Choroid plexus epithelial cell (primary cell): ENCODE measurements around the gene SMCO4.
"Not testable (repeated sequence)": the region's sequence is repeated elsewhere in the genome, so short reads cannot be mapped to it uniquely, and the experiment has no call there.

Experiments used
- DNase-seq: peaks from one replicate; pipeline ENCODE4 v3.0.0-alpha.2; 2010; ENCODE audit warnings: low read depth
- H3K4me3 ChIP-seq: 2 replicates; pipeline ENCODE4 v1.5.1; 2011; ENCODE audit warnings: low read depth, mild to moderate bottlenecking, control low read depth, low read length, moderate library complexity
- CTCF ChIP-seq: conservative IDR thresholded peaks from 2 replicates; pipeline ENCODE4 v1.5.1; 2011; ENCODE audit warnings: low read depth, mild to moderate bottlenecking, control low read depth, inconsistent platforms, low read length, moderate library complexity

The SMCO4 gene

DNA sequence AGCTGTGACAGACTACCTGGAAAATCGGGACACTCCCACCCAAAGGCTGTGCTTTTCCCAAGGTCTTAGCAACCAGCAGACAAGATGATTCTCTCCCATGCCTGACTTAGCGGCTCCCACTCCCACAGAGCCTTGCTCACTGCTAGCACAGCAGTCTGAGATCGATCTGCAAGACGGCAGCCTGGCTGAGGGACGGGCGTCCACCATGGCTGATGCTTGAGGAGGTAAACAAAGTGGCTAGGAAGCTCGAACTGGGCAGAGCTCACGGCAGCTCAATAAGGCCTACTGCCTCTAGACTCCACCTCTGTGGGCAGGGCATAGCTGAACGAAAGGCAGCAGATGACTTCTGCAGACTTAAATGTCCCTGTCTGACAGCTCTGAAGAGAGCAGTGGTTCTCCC is 84.9 kb downstream of the SMCO4 start:
- no peak for DNase-seq
- TF ChIP-seq CTCF, result no peak
- no peak overlapping the region for H3K4me3 ChIP-seq

DNA sequence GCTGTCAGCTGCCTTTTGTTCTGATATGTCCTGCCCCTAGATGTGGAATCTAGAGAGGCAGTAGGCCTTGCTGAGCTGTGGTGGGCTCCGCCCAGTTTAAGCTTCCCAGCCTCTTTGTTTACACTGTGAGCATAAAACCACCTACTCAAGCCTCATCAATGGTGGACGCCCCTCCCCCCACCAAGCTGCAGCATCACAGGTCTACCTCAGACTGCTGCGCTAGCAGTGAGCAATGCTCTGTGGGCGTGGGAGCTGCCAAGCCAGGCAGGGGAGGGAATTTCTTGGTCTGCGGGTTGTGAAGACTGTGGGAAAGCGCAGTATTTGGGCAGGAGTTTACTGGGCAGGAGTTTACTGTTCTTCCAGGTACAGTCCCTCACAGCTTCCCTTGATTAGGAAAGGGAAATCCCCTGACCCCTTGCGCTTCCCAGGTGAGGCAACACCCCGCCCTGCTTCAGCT is 98.5 kb downstream of the SMCO4 start:
- no peak overlapping the region for H3K4me3 ChIP-seq
- DNase-seq, result no peak
- no peak for TF ChIP-seq CTCF

DNA sequence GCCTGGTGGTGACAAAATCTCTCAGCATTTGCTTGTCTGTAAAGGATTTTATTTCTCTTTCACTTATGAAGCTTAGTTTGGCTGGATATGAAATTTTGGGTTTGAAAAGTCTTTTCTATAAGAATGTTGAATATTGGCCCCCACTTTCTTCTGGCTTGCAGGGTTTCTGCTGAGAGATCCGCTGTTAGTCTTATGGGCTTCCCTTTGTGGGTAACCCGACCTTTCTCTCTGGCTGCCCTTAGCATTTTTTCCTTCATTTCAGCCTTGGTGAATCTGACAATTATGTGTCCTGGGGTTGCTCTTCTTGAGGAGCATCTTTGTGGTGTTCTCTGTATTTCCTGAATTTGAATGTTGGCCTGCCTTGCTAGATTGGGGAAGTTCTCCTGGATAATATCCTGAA is 100.0 kb downstream of the SMCO4 start:
- not testable (repeated sequence) for DNase-seq, H3K4me3 ChIP-seq

DNA sequence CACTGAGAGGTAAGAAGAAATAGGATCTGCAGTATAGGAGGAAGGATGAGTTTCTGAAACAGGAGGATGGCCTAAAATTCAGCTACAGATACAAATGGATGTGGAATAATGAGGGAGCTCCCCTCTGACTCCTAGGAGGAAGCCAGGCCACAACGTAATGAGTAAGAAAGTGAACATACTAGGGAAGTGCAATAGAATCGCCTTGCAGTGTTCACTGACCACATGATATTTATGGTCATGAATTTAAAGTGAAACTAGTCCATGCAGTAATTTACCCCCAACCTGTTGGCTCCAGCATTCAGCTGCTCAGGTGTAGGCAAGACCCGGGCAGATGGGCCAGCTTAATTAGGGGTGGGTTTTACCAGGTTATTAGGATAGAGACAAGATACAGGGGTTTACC is 110.9 kb downstream of the SMCO4 start:
- no peak overlapping the region for H3K4me3 ChIP-seq
- no peak for DNase-seq
- no peak for TF ChIP-seq CTCF
